WTC11 (cell line): ENCODE results near the gene SLC1A4. TPM values are rescaled to one million over a fixed set of nuclear protein-coding genes. Genes with fewer than 3 reads are reported as not detected.

ENCODE experiments used
- ATAC-seq: fragments of 200-7000 bp; cut with Tn5 transposase; 2 replicates; pipeline ENCODE4 v1.10.0; 2021; ENCODE audit warnings: mild to moderate bottlenecking, moderate library complexity
- CTCF ChIA-PET: fragments of 300-600 bp; sonication (Branson Sonifier 250); formaldehyde crosslinking; loops from one replicate; lab custom pipeline; 2021; ENCODE audit warnings: antibody characterized with exemption; lab: Charles Lee
- POLR2A ChIA-PET: fragments of 350-600 bp; sonication (Branson Sonifier 250); formaldehyde crosslinking; loops from one replicate; lab custom pipeline; 2021; ENCODE audit warnings: antibody characterized with exemption; lab: Charles Lee
- DNase-seq: peaks from one replicate; pipeline ENCODE4 v3.0.0; 2021; ENCODE audit warnings: low spot score
- H3K27ac Mint-ChIP-seq: 2 replicates; pipeline ENCODE4 v1.8.0; 2021; ENCODE audit warnings: mixed read lengths
- H3K27me3 Mint-ChIP-seq: 2 replicates; pipeline ENCODE4 v1.8.0; 2021; ENCODE audit warnings: low read depth, mild to moderate bottlenecking, moderate library complexity, mixed read lengths
- H3K36me3 Mint-ChIP-seq: 2 replicates; pipeline ENCODE4 v1.8.0; 2021; ENCODE audit warnings: mixed read lengths
- H3K4me1 Mint-ChIP-seq: 2 replicates; pipeline ENCODE4 v1.8.0; 2022; ENCODE audit warnings: mixed read lengths
- H3K4me3 Mint-ChIP-seq: 2 replicates; pipeline ENCODE4 v1.8.0; 2021; ENCODE audit warnings: mild to moderate bottlenecking, moderate library complexity, mixed read lengths
- H3K9me3 Mint-ChIP-seq: 2 replicates; pipeline ENCODE4 v1.8.0; 2021; ENCODE audit warnings: mixed read lengths
- AFF4 ChIP-seq: sonication (generic); formaldehyde crosslinking; IDR thresholded peaks from 2 replicates; pipeline ENCODE4 v1.8.1; 2023; ENCODE audit warnings: mild to moderate bottlenecking, missing genetic modification reagents, borderline replicate concordance
- ATF6 ChIP-seq: sonication (generic); formaldehyde crosslinking; IDR thresholded peaks from 2 replicates; pipeline ENCODE4 v1.8.1; 2023; ENCODE audit warnings: mild to moderate bottlenecking, missing genetic modification reagents
- CTCF ChIP-seq: fragments of 200-600 bp; IDR thresholded peaks from 2 replicates; pipeline ENCODE4 v1.8.0; 2022; ENCODE audit warnings: antibody characterized with exemption
- ERG ChIP-seq: fragments of 250-450 bp; sonication (Bioruptor Pico); IDR thresholded peaks from 2 replicates; pipeline ENCODE4 v1.8.0; 2021; ENCODE audit warnings: mild to moderate bottlenecking
- FOXP4 ChIP-seq: sonication (generic); formaldehyde crosslinking; IDR thresholded peaks from 2 replicates; pipeline ENCODE4 v1.8.0; 2022; ENCODE audit warnings: mild to moderate bottlenecking, missing genetic modification reagents
- GABPB1 ChIP-seq: sonication (generic); formaldehyde crosslinking; IDR thresholded peaks from 2 replicates; pipeline ENCODE4 v1.8.1; 2023; ENCODE audit warnings: mild to moderate bottlenecking, missing genetic modification reagents
- JUN ChIP-seq: sonication (generic); formaldehyde crosslinking; IDR thresholded peaks from 2 replicates; pipeline ENCODE4 v1.8.0; 2023; ENCODE audit warnings: mild to moderate bottlenecking, missing genetic modification reagents
- KAT7 ChIP-seq: sonication (generic); formaldehyde crosslinking; IDR thresholded peaks from 2 replicates; pipeline ENCODE4 v1.8.1; 2023; ENCODE audit warnings: missing genetic modification reagents, mild to moderate bottlenecking, borderline replicate concordance
- MLX ChIP-seq: sonication (generic); formaldehyde crosslinking; IDR thresholded peaks from 2 replicates; pipeline ENCODE4 v1.8.1; 2023; ENCODE audit warnings: mild to moderate bottlenecking, missing genetic modification reagents, moderate library complexity
- MXD4 ChIP-seq: fragments of 250-450 bp; sonication (Bioruptor Pico); IDR thresholded peaks from 2 replicates; pipeline ENCODE4 v1.8.0; 2021; ENCODE audit warnings: mild to moderate bottlenecking, moderate library complexity, borderline replicate concordance
- MYBL2 ChIP-seq: sonication (generic); formaldehyde crosslinking; IDR thresholded peaks from 2 replicates; pipeline ENCODE4 v1.8.1; 2023; ENCODE audit warnings: mild to moderate bottlenecking, moderate library complexity, missing genetic modification reagents
- NR1H2 ChIP-seq: sonication (generic); formaldehyde crosslinking; IDR thresholded peaks from 2 replicates; pipeline ENCODE4 v1.9.0; 2021; ENCODE audit warnings: mild to moderate bottlenecking, moderate library complexity, missing genetic modification reagents
- NR3C1 ChIP-seq: sonication (generic); formaldehyde crosslinking; conservative IDR thresholded peaks from 2 replicates; pipeline ENCODE4 v1.8.1; 2023; ENCODE audit warnings: low read depth, mild to moderate bottlenecking, missing genetic modification reagents
- OVOL2 ChIP-seq: fragments of 250-450 bp; sonication (Bioruptor Pico); IDR thresholded peaks from 2 replicates; pipeline ENCODE4 v1.9.0; 2021; ENCODE audit warnings: mild to moderate bottlenecking, borderline replicate concordance
- PREB ChIP-seq: sonication (generic); formaldehyde crosslinking; IDR thresholded peaks from 2 replicates; pipeline ENCODE4 v1.8.1; 2022; ENCODE audit warnings: mild to moderate bottlenecking, missing genetic modification reagents, moderate library complexity, borderline replicate concordance
- RELA ChIP-seq: sonication (generic); formaldehyde crosslinking; IDR thresholded peaks from 2 replicates; pipeline ENCODE4 v1.8.1; 2022; ENCODE audit warnings: missing genetic modification reagents, mild to moderate bottlenecking, borderline replicate concordance
- TEAD1 ChIP-seq: sonication (generic); formaldehyde crosslinking; IDR thresholded peaks from 2 replicates; pipeline ENCODE4 v1.8.0; 2022; ENCODE audit warnings: mild to moderate bottlenecking, missing genetic modification reagents
- USF1 ChIP-seq: sonication (generic); formaldehyde crosslinking; IDR thresholded peaks from 2 replicates; pipeline ENCODE4 v1.8.0; 2022; ENCODE audit warnings: mild to moderate bottlenecking, missing genetic modification reagents
- ZBTB21 ChIP-seq: sonication (generic); formaldehyde crosslinking; IDR thresholded peaks from 2 replicates; pipeline ENCODE4 v1.8.1; 2023; ENCODE audit warnings: mild to moderate bottlenecking, missing genetic modification reagents, borderline replicate concordance
- ZBTB43 ChIP-seq: sonication (generic); formaldehyde crosslinking; IDR thresholded peaks from 2 replicates; pipeline ENCODE4 v1.8.1; 2023; ENCODE audit warnings: mild to moderate bottlenecking, missing genetic modification reagents
- ZMAT4 ChIP-seq: fragments of 250-450 bp; sonication (Bioruptor Pico); IDR thresholded peaks from 2 replicates; pipeline ENCODE4 v1.9.0; 2021; ENCODE audit warnings: mild to moderate bottlenecking
- ZNF219 ChIP-seq: sonication (generic); formaldehyde crosslinking; IDR thresholded peaks from 2 replicates; pipeline ENCODE4 v1.8.0; 2023; ENCODE audit warnings: missing genetic modification reagents, mild to moderate bottlenecking, borderline replicate concordance
- total RNA-seq: library from RNA; stranded (reverse); gene quantifications from 3 replicates; pipeline ENCODE4 v1.2.3, GENCODE V29; 2021

SLC1A4 gene
- total RNA-seq, 1 experiment from 2014 or later = 1.6 TPM

- TF ChIP-seq JUN (CRISPR knock-in tag) (no peak), MLX (CRISPR knock-in tag) (no peak), ZMAT4 (CRISPR knock-in tag) (no peak), NR3C1 (no peak), CTCF (no peak), ATF6 (CRISPR knock-in tag) (no peak), FOXP4 (no peak), OVOL2 (CRISPR knock-in tag) (no peak), NR1H2 (CRISPR knock-in tag) (no peak), MXD4 (CRISPR knock-in tag) (no peak)
Observed at GRCh38 chr2:65021709-65022108, 32.5 kb downstream of the SLC1A4 start (continued).

- Mint-ChIP-seq H3K9me3 (no peaks in the 10 kb centered on the region), H3K4me1 (peaks cover 4% of the 10 kb centered on the region), H3K4me3 (no peak overlapping the region), H3K27me3 (no peaks in the 10 kb centered on the region), H3K27ac (no peak overlapping the region), H3K36me3 (peaks cover 4% of the 10 kb centered on the region; the same call in 1 of the 2 replicates)
- ChIA-PET POLR2A (no interaction called here), CTCF (no interaction called here)
- no peak for DNase-seq
- no peak for ATAC-seq
- TF ChIP-seq KAT7 (no peak), ZNF219 (CRISPR knock-in tag) (no peak), PREB (CRISPR knock-in tag) (no peak), ZBTB43 (CRISPR knock-in tag) (no peak), AFF4 (CRISPR knock-in tag) (no peak), MYBL2 (CRISPR knock-in tag) (no peak), TEAD1 (CRISPR knock-in tag) (no peak), GABPB1 (CRISPR knock-in tag) (no peak), RELA (CRISPR knock-in tag) (no peak), USF1 (no peak), ERG (CRISPR knock-in tag) (no peak), ZBTB21 (CRISPR knock-in tag) (no peak)
Observed at GRCh38 chr2:65022189-65022588, 33.0 kb downstream of the SLC1A4 start.
